ENCODE results near the gene NTNG1. TPM values are rescaled to one million over a fixed set of nuclear protein-coding genes. Genes with fewer than 3 reads are reported as not detected.

The NTNG1 gene
- total RNA-seq, 1 experiment from 2014 or later = 2.3 TPM

GRCh38 chr1:107365527-107366240, 224.8 kb downstream of the NTNG1 start (continued):
- TF ChIP-seq ERG (CRISPR knock-in tag; IDR thresholded peaks at IDR 0.05) (no peak), ZNF219 (CRISPR knock-in tag; IDR thresholded peaks at IDR 0.05; ENCODE audit: borderline replicate concordance) (no peak), SMAD4 (CRISPR knock-in tag; IDR thresholded peaks at IDR 0.05) (no peak), ZNF671 (CRISPR knock-in tag; IDR thresholded peaks at IDR 0.05) (no peak)

- Mint-ChIP-seq H3K27me3 (ENCODE audit: low read depth) (no peaks in the 10 kb centered on the region), H3K9me3 (peaks cover 4% of the 10 kb centered on the region; the same call in 1 of the 2 replicates), H3K4me3 (no peak overlapping the region), H3K27ac (no peak overlapping the region), H3K4me1 (peaks cover 18% of the 10 kb centered on the region), H3K36me3 (no peaks in the 10 kb centered on the region)
- CTCF ChIA-PET = no interaction called here
- DNase-seq (ENCODE audit: low spot score) = no peak
- ATAC-seq = no peak
- POLR2A ChIA-PET = no interaction called here
- TF ChIP-seq CTCF (IDR thresholded peaks at IDR 0.05) = no peak
- no peak for TF ChIP-seq SMAD3 (CRISPR knock-in tag; IDR thresholded peaks at IDR 0.05; ENCODE audit: borderline replicate concordance)
- no peak for TF ChIP-seq ZNF281 (CRISPR knock-in tag; IDR thresholded peaks at IDR 0.05)
- TF ChIP-seq AR (CRISPR knock-in tag; IDR thresholded peaks at IDR 0.05) = no peak
- no peak for TF ChIP-seq IRF2 (CRISPR knock-in tag; IDR thresholded peaks at IDR 0.05; ENCODE audit: borderline replicate concordance, low read depth)
- no peak for TF ChIP-seq GRHL2 (CRISPR knock-in tag; IDR thresholded peaks at IDR 0.05; ENCODE audit: insufficient replicate concordance, severe bottlenecking)
- TF ChIP-seq ERG (CRISPR knock-in tag; IDR thresholded peaks at IDR 0.05) = no peak
- no peak for TF ChIP-seq MYBL2 (CRISPR knock-in tag; IDR thresholded peaks at IDR 0.05)
- TF ChIP-seq ZNF232 (CRISPR knock-in tag; IDR thresholded peaks at IDR 0.05) = no peak
- TF ChIP-seq TEAD1 (CRISPR knock-in tag; IDR thresholded peaks at IDR 0.05) = no peak
- no peak for TF ChIP-seq ATF2 (CRISPR knock-in tag; IDR thresholded peaks at IDR 0.05; ENCODE audit: borderline replicate concordance, low read depth)
- no peak for TF ChIP-seq IRF1 (CRISPR knock-in tag; IDR thresholded peaks at IDR 0.05)
- no peak for TF ChIP-seq FOXJ3 (CRISPR knock-in tag; IDR thresholded peaks at IDR 0.05; ENCODE audit: borderline replicate concordance)
- no peak for TF ChIP-seq STAT6 (CRISPR knock-in tag; conservative IDR thresholded peaks at IDR 0.05; ENCODE audit: low read depth)
- no peak for TF ChIP-seq FOXP1 (CRISPR knock-in tag; IDR thresholded peaks at IDR 0.05; ENCODE audit: borderline replicate concordance)
Measured at GRCh38 chr1:107378426-107378825, 237.6 kb downstream of the NTNG1 start.

All from WTC11 (cell line).